IMR-90 (cell line): ENCODE results near the gene H2BK1. TPM values are rescaled to one million over a fixed set of nuclear protein-coding genes. Genes with fewer than 3 reads are reported as not detected.

Source experiments
- ATAC-seq: fragments of 200-7000 bp; cut with Tn5 transposase; 2 replicates; pipeline ENCODE4 v1.9.1; 2020; ENCODE audit warnings: low read depth, mild to moderate bottlenecking, moderate library complexity
- BruUV-seq: library from RNA; stranded (reverse); fragments of 400-500 nt; replicated peaks from 2 replicates; lab custom pipeline; 2021; lab: Mats Ljungman, UMichigan
- CTCF ChIA-PET: fragments of 300-600 bp; formaldehyde crosslinking; extraction: SDS; loops from one replicate; lab custom pipeline; 2021; ENCODE audit warnings: antibody characterized with exemption; lab: Yijun Ruan, JAX
- POLR2A ChIA-PET: fragments of 300-600 bp; sonication (Branson Sonifier 250); formaldehyde crosslinking; loops from one replicate; lab custom pipeline; 2022; ENCODE audit warnings: antibody characterized with exemption; ENCODE audit not compliant: unreplicated experiment; lab: Charles Lee
- DNase-seq: peaks from one replicate; pipeline ENCODE4 v3.0.0; 2013
- H2AFZ ChIP-seq: replicated peaks from 2 replicates; pipeline ENCODE3; 2013; ENCODE audit warnings: low read length, mild to moderate bottlenecking; ENCODE audit not compliant: poor library complexity
- H2AK5ac ChIP-seq: 2 replicates; pipeline ENCODE4 v1.6.1; 2013; ENCODE audit warnings: low read depth, low read length, inconsistent platforms
- H2AK9ac ChIP-seq: replicated peaks from 2 replicates; pipeline ENCODE3; 2013; ENCODE audit warnings: mild to moderate bottlenecking, low read depth, low read length, moderate library complexity; ENCODE audit not compliant: poor library complexity
- H2BK120ac ChIP-seq: 2 replicates; pipeline ENCODE4 v1.6.1; 2013; ENCODE audit warnings: low read depth, low read length, inconsistent platforms
- H2BK15ac ChIP-seq: 3 replicates; pipeline ENCODE4 v1.6.1; 2013; ENCODE audit warnings: low read depth, low read length, inconsistent platforms
- H2BK20ac ChIP-seq: 2 replicates; pipeline ENCODE4 v1.6.1; 2013; ENCODE audit warnings: low read depth, mild to moderate bottlenecking, inconsistent platforms, low read length, moderate library complexity
- H2BK5ac ChIP-seq: 2 replicates; pipeline ENCODE4 v1.6.1; 2013; ENCODE audit warnings: mild to moderate bottlenecking, low read depth, low read length, inconsistent platforms; ENCODE audit not compliant: poor library complexity, severe bottlenecking
- H3K14ac ChIP-seq: replicated peaks from 2 replicates; pipeline ENCODE4 v1.6.1; 2013; ENCODE audit warnings: low read depth, low read length, inconsistent platforms
- H3K18ac ChIP-seq: 2 replicates; pipeline ENCODE4 v1.6.1; 2013; ENCODE audit warnings: low read depth, low read length, control low read depth
- H3K23ac ChIP-seq: 2 replicates; pipeline ENCODE4 v1.6.1; 2013; ENCODE audit warnings: low read depth, low read length, inconsistent platforms
- H3K27ac ChIP-seq: 2 replicates; pipeline ENCODE4 v1.5.1; 2013; ENCODE audit warnings: mild to moderate bottlenecking, control low read depth, low read length; ENCODE audit not compliant: insufficient read depth
- H3K27me3 ChIP-seq: 2 replicates; pipeline ENCODE4 v1.6.1; 2013; ENCODE audit warnings: low read length; ENCODE audit not compliant: control insufficient read depth, insufficient read depth
- H3K36me3 ChIP-seq: 2 replicates; pipeline ENCODE4 v1.6.1; 2013; ENCODE audit warnings: low read length, mixed read lengths; ENCODE audit not compliant: control insufficient read depth, insufficient read depth
- H3K4ac ChIP-seq: 2 replicates; pipeline ENCODE4 v1.6.1; 2013; ENCODE audit warnings: low read depth, low read length, inconsistent platforms
- H3K4me1 ChIP-seq: 2 replicates; pipeline ENCODE4 v1.6.1; 2013; ENCODE audit warnings: low read length, mixed read lengths; ENCODE audit not compliant: control insufficient read depth, insufficient read depth
- H3K4me2 ChIP-seq: 2 replicates; pipeline ENCODE4 v1.6.1; 2013; ENCODE audit warnings: low read depth, mild to moderate bottlenecking, control low read depth, low read length, moderate library complexity
- H3K4me3 ChIP-seq: 2 replicates; pipeline ENCODE4 v1.5.1; 2013; ENCODE audit warnings: low read depth, mild to moderate bottlenecking, control low read depth, low read length, moderate library complexity; ENCODE audit not compliant: insufficient read depth
- H3K56ac ChIP-seq: 2 replicates; pipeline ENCODE4 v1.6.1; 2013; ENCODE audit warnings: low read length, inconsistent platforms; ENCODE audit not compliant: insufficient read depth; ENCODE audit errors: extremely low read depth
- H3K79me1 ChIP-seq, 2 experiments: 2 replicates each; pipeline ENCODE4 v1.6.1; 2013; ENCODE audit warnings: low read length in 2 of 2, inconsistent platforms in 1 of 2, low read depth in 1 of 2
- H3K9ac ChIP-seq: 2 replicates; pipeline ENCODE4 v1.6.1; 2013; ENCODE audit warnings: low read depth, low read length, control low read depth
- H3K9me1 ChIP-seq: 2 replicates; pipeline ENCODE4 v1.6.1; 2013; ENCODE audit warnings: low read length, inconsistent platforms; ENCODE audit not compliant: insufficient read depth
- H3K9me3 ChIP-seq: 2 replicates; pipeline ENCODE4 v1.6.1; 2013; ENCODE audit warnings: low read length; ENCODE audit not compliant: control insufficient read depth, insufficient read depth
- H4K20me1 ChIP-seq: 2 replicates; pipeline ENCODE4 v1.6.1; 2013; ENCODE audit warnings: low read length, inconsistent platforms; ENCODE audit not compliant: insufficient read depth
- H4K5ac ChIP-seq: 2 replicates; pipeline ENCODE4 v1.6.1; 2013; ENCODE audit warnings: mild to moderate bottlenecking, low read depth, low read length, control low read depth
- H4K8ac ChIP-seq, 2 experiments: 2 replicates each; pipeline ENCODE4 v1.6.1; 2013; ENCODE audit warnings: low read depth in 2 of 2, low read length in 2 of 2, control low read depth in 1 of 2, inconsistent platforms in 1 of 2
- H4K91ac ChIP-seq: 2 replicates; pipeline ENCODE4 v1.6.1; 2013; ENCODE audit warnings: low read depth, low read length, inconsistent platforms; ENCODE audit not compliant: insufficient read depth
- BHLHE40 ChIP-seq: fragments of 150-350 bp; IDR thresholded peaks from 2 replicates; pipeline ENCODE4 v1.6.1; 2016; ENCODE audit warnings: mild to moderate bottlenecking, low read depth, low read length
- CEBPB ChIP-seq: IDR thresholded peaks from 2 replicates; pipeline ENCODE4 v1.6.1; 2012; ENCODE audit warnings: low read depth, low read length, improper control_type of control experiment
- CHD1 ChIP-seq: IDR thresholded peaks from 2 replicates; pipeline ENCODE4 v1.6.1; 2012; ENCODE audit warnings: low read depth, low read length, improper control_type of control experiment
- FOS ChIP-seq: fragments of 150-350 bp; IDR thresholded peaks from 2 replicates; pipeline ENCODE4 v1.6.1; 2016; ENCODE audit warnings: low read depth, low read length
- RAD21 ChIP-seq: IDR thresholded peaks from 2 replicates; pipeline ENCODE4 v1.6.1; 2012; ENCODE audit warnings: low read length, improper control_type of control experiment
- RCOR1 ChIP-seq: IDR thresholded peaks from 2 replicates; pipeline ENCODE4 v1.6.1; 2012; ENCODE audit warnings: mild to moderate bottlenecking, low read length, improper control_type of control experiment; ENCODE audit not compliant: insufficient replicate concordance
- RFX5 ChIP-seq: IDR thresholded peaks from 2 replicates; pipeline ENCODE4 v1.8.0; 2012; ENCODE audit warnings: low read depth, mild to moderate bottlenecking, low read length, moderate library complexity
- whole genome bisulfite sequencing, 2 experiments: methylation state at CpG; one replicate each; pipeline versions ENCODE4 v1.1.5 to v1.1.7; 2013; ENCODE audit warnings: missing lambda C conversion rate in 2 of 2; ENCODE audit not compliant: insufficient read length in 1 of 2; ENCODE audit errors: extremely low coverage in 2 of 2; 5-methylcytosine and 5-hydroxymethylcytosine counted together
- dilution Hi-C: fragments of 300-500 bp; cut with HindIII; formaldehyde crosslinking; loops from one replicate; pipeline ENCODE4 v1.14.3; 2018; ENCODE audit warnings: low sequenced_read_pairs; ENCODE audit not compliant: unreplicated experiment
- in situ Hi-C: fragments of 300-500 bp; cut with MboI; formaldehyde crosslinking; loops from 3 replicates; pipeline ENCODE4 v1.14.3; 2019; ENCODE audit warnings: low sequenced_read_pairs, inconsistent platforms, mixed read lengths
- intact Hi-C: fragments of 100-400 bp; cut with micrococcal nuclease; formaldehyde crosslinking; loops from 2 replicates; pipeline ENCODE4 v1.10.0; 2022
- polyA plus RNA-seq, 3 experiments: library from polyadenylated mRNA; depleted of rRNA; stranded (reverse); fragments of >200 nt; gene quantifications; 2 replicates each; pipeline ENCODE4 v1.2.3, GENCODE V29; 2012; ENCODE audit warnings: low replicate concordance in 1 of 3
- total RNA-seq: library from RNA; depleted of rRNA; stranded (reverse); fragments of >200 nt; gene quantifications from 2 replicates; pipeline ENCODE4 v1.2.3, GENCODE V29; 2012
- TF ChIP-seq, protein P1 (sequence below): fragments of 150-350 bp; IDR thresholded peaks from 2 replicates; pipeline ENCODE4 v1.6.1; 2017; ENCODE audit warnings: mild to moderate bottlenecking, antibody characterized with exemption, low read length, low read depth
- TF ChIP-seq, protein P2 (sequence below): conservative IDR thresholded peaks from 2 replicates; pipeline ENCODE4 v1.5.1; 2012; ENCODE audit warnings: mild to moderate bottlenecking, low read depth, low read length, improper control_type of control experiment

The H2BK1 gene
- total and polyA plus RNA-seq, 2 of the 4 experiments (the other 2 are of a cell fraction) = not detected

DNA sequence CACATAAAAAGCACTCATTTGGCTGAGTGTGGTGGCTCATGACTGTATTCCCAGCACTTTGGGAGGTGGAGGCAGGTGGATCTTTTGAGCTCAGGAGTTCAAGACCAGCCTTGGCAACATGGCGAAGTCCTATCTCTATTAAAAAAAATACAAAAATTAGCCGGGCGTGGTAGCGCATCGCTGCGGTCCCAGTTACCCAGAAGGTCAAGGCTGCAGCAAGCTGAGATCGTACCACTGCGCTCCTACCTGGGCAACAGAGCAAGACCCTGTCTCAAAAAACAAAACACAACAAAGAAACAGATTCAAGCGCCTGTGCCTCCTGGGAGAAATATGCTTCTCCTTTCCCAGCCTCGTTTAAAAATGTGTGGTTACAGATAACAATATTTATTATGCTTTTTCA, 19.0 kb upstream of the H2BK1 start:
- Histone ChIP-seq H3K4me1 (peaks cover 18% of the 10 kb centered on the region), H4K20me1 (peaks cover 15% of the 10 kb centered on the region), H2BK120ac (no peak overlapping the region), H3K4ac (no peak overlapping the region), H3K4me3 (no peak overlapping the region), H3K14ac (no peak overlapping the region), H3K36me3 (peaks cover 9% of the 10 kb centered on the region), H4K8ac (no peak overlapping the region), H2AK9ac (no peak overlapping the region), H3K9me1 (peaks cover 8% of the 10 kb centered on the region), H4K5ac (no peak overlapping the region), H3K4me2 (no peak overlapping the region), H4K91ac (no peak overlapping the region), H3K9me3 (no peaks in the 10 kb centered on the region), H3K9ac (no peak overlapping the region), H2BK5ac (no peak overlapping the region), H2AFZ (no peak overlapping the region), H3K27ac (no peak overlapping the region), H2BK20ac (no peak overlapping the region), H3K18ac (no peak overlapping the region), H3K27me3 (no peaks in the 10 kb centered on the region), H2BK15ac (no peak overlapping the region), H2AK5ac (no peak overlapping the region), H3K56ac (no peak overlapping the region), H3K79me1 (peaks cover 15 to 45% of the 10 kb centered on the region in 2 experiments), H3K23ac (no peak overlapping the region)
- ChIA-PET CTCF (interaction anchor here (0.6 kb wide), 1 partner anchor 149 kb away, joined by 3 read pairs; the partner anchor contains the start of gene FASTK), POLR2A (interaction anchor here (0.6 kb wide), 1 partner anchor 14 kb away, joined by 3 read pairs; no protein-coding TSS in a partner anchor)
- TF ChIP-seq RCOR1 = no peak
- TF ChIP-seq RAD21 = no peak
- no peak for TF ChIP-seq BHLHE40
- TF ChIP-seq, protein P1, sequence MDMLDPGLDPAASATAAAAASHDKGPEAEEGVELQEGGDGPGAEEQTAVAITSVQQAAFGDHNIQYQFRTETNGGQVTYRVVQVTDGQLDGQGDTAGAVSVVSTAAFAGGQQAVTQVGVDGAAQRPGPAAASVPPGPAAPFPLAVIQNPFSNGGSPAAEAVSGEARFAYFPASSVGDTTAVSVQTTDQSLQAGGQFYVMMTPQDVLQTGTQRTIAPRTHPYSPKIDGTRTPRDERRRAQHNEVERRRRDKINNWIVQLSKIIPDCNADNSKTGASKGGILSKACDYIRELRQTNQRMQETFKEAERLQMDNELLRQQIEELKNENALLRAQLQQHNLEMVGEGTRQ = no peak
- TF ChIP-seq, protein P2, sequence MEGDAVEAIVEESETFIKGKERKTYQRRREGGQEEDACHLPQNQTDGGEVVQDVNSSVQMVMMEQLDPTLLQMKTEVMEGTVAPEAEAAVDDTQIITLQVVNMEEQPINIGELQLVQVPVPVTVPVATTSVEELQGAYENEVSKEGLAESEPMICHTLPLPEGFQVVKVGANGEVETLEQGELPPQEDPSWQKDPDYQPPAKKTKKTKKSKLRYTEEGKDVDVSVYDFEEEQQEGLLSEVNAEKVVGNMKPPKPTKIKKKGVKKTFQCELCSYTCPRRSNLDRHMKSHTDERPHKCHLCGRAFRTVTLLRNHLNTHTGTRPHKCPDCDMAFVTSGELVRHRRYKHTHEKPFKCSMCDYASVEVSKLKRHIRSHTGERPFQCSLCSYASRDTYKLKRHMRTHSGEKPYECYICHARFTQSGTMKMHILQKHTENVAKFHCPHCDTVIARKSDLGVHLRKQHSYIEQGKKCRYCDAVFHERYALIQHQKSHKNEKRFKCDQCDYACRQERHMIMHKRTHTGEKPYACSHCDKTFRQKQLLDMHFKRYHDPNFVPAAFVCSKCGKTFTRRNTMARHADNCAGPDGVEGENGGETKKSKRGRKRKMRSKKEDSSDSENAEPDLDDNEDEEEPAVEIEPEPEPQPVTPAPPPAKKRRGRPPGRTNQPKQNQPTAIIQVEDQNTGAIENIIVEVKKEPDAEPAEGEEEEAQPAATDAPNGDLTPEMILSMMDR = no peak
- TF ChIP-seq CHD1 = no peak
- TF ChIP-seq RFX5 = no peak
- no peak for TF ChIP-seq FOS
- TF ChIP-seq CEBPB = no peak
- dilution Hi-C loops (no loop called here), intact Hi-C loops (no loop called here), in situ Hi-C loops (no loop called here)
- 80% methylated on average over 5 of the region's 10 CpGs; no CpG with 5 or more reads in 1 of the 2 experiments for WGBS, 2 experiments
- ATAC-seq (no peak), DNase-seq (no peak)
- BruUV-seq = no TSS peak
